HepG2 (cell line): ENCODE measurements around the gene RPL5. TPM values are rescaled to one million over a fixed set of nuclear protein-coding genes. Genes with fewer than 3 reads are reported as not detected.

ENCODE experiments used
- ATAC-seq: fragments of 200-7000 bp; cut with Tn5 transposase; 3 replicates; pipeline ENCODE4 v1.9.1; 2020; ENCODE audit warnings: mild to moderate bottlenecking, moderate library complexity
- BruUV-seq: library from RNA; stranded (reverse); fragments of 400-500 nt; replicated peaks from 2 replicates; lab custom pipeline; 2021; lab: Mats Ljungman, UMichigan
- CTCF ChIA-PET: fragments of 300-600 bp; formaldehyde crosslinking; extraction: SDS; loops from one replicate; lab custom pipeline; 2021; ENCODE audit warnings: low total read pairs, inconsistent platforms, low intra/inter-chr PET ratio; lab: Yijun Ruan, JAX
- POLR2A ChIA-PET: fragments of 350-600 bp; sonication (Branson Sonifier 250); formaldehyde crosslinking; loops from one replicate; lab custom pipeline; 2020; ENCODE audit warnings: antibody characterized with exemption, inconsistent platforms; lab: Yijun Ruan, JAX
- DNase-seq: peaks from one replicate; pipeline ENCODE4 v3.0.0-alpha.2; 2015; ENCODE audit warnings: low spot score
- FAIRE-seq: peaks from 3 replicates; lab custom pipeline; 2011; peaks lifted over from hg19 to GRCh38; lab: Jason Lieb, UNC
- H2AFZ ChIP-seq: one replicate; pipeline ENCODE4 v1.6.1; 2011; ENCODE audit warnings: low read length, inconsistent platforms
- H3K27ac ChIP-seq: fragments of 300-600 bp; 3 replicates; pipeline ENCODE4 v1.8.0; 2011; ENCODE audit warnings: mixed run types, mild to moderate bottlenecking, mixed read lengths, low read length, inconsistent platforms; ENCODE audit not compliant: insufficient read depth; ENCODE audit errors: extremely low read length
- H3K27me3 ChIP-seq, 2 experiments: fragments of 200-600 bp in 1 of 2; 2 replicates in 1 of 2; 3 replicates in 1 of 2; pipeline versions ENCODE4 v1.6.0 to v1.8.0; 2011; ENCODE audit warnings: low read length in 2 of 2, mild to moderate bottlenecking in 2 of 2, moderate library complexity in 2 of 2, inconsistent platforms in 1 of 2; ENCODE audit not compliant: insufficient read depth in 2 of 2, control insufficient read depth in 1 of 2
- H3K36me3 ChIP-seq, 2 experiments: fragments of 200-600 bp in 1 of 2; replicated peaks in 1 of 2; 2 replicates in 1 of 2; 3 replicates in 1 of 2; pipeline versions ENCODE4 v1.5.1 to v1.8.0; 2011; ENCODE audit warnings: low read length in 2 of 2, inconsistent platforms in 1 of 2; ENCODE audit not compliant: insufficient read depth in 2 of 2, control insufficient read depth in 1 of 2
- H3K4me1 ChIP-seq: 2 replicates; pipeline ENCODE4 v1.5.1; 2012; ENCODE audit warnings: low read length, inconsistent platforms; ENCODE audit not compliant: insufficient read depth
- H3K4me2 ChIP-seq: 2 replicates; pipeline ENCODE4 v1.6.0; 2011; ENCODE audit warnings: low read depth, low read length, inconsistent platforms
- H3K4me3 ChIP-seq, 3 experiments: fragments of 200-600 bp in 1 of 3; sonication (generic), shearing (Covaris generic) in 1 of 3; replicated peaks in 1 of 3; 2 replicates each; pipeline ENCODE4 v1.5.1; 2011 to 2016; ENCODE audit warnings: low read length in 3 of 3, inconsistent platforms in 2 of 3, low read depth in 2 of 3, mild to moderate bottlenecking in 2 of 3, control low read depth in 1 of 3, mixed read lengths in 1 of 3; ENCODE audit not compliant: insufficient read depth in 1 of 3
- H3K79me2 ChIP-seq: one replicate; pipeline ENCODE4 v1.6.1; 2011; ENCODE audit warnings: low read length, inconsistent platforms; ENCODE audit not compliant: insufficient read depth
- H3K9ac ChIP-seq: 2 replicates; pipeline ENCODE4 v1.6.0; 2011; ENCODE audit warnings: mild to moderate bottlenecking, low read depth, low read length, inconsistent platforms; ENCODE audit not compliant: insufficient read depth
- H3K9me3 ChIP-seq: 2 replicates; pipeline ENCODE4 v1.5.1; 2012; ENCODE audit warnings: mild to moderate bottlenecking, low read length
- H4K20me1 ChIP-seq: 2 replicates; pipeline ENCODE4 v1.6.0; 2011; ENCODE audit warnings: inconsistent platforms, mild to moderate bottlenecking, low read length, moderate library complexity; ENCODE audit not compliant: insufficient read depth
- ATF7-NPFF ChIP-seq: sonication (generic); formaldehyde crosslinking; IDR thresholded peaks from 2 replicates; pipeline ENCODE4 v1.8.1; 2023; ENCODE audit warnings: mild to moderate bottlenecking, low read depth, missing genetic modification reagents, moderate library complexity
- CREM ChIP-seq, 2 experiments: sonication (generic) in 1 of 2; formaldehyde crosslinking in 1 of 2; IDR thresholded peaks; 2 replicates each; pipeline versions ENCODE4 v1.4.0 to v1.6.1; 2016 to 2020; ENCODE audit warnings: antibody characterized with exemption in 1 of 2, mild to moderate bottlenecking in 1 of 2, missing genetic modification reagents in 1 of 2
- ERF ChIP-seq: IDR thresholded peaks from 2 replicates; pipeline ENCODE4 v1.6.1; 2018; ENCODE audit warnings: missing biosample characterization, missing genetic modification reagents
- HMGA1 ChIP-seq: sonication (generic); formaldehyde crosslinking; conservative IDR thresholded peaks from 2 replicates; pipeline ENCODE4 v1.4.0; 2020; ENCODE audit warnings: missing genetic modification reagents
- MAFF ChIP-seq: IDR thresholded peaks from 2 replicates; pipeline ENCODE4 v1.6.1; 2011; ENCODE audit warnings: low read depth, low read length, improper control_type of control experiment
- MATR3 ChIP-seq: sonication (generic); formaldehyde crosslinking; IDR thresholded peaks from 2 replicates; pipeline ENCODE4 v1.4.0; 2020; ENCODE audit warnings: missing genetic modification reagents
- MTF2 ChIP-seq: sonication (generic); formaldehyde crosslinking; IDR thresholded peaks from 2 replicates; pipeline ENCODE4 v1.5.0; 2020; ENCODE audit warnings: missing genetic modification reagents, borderline replicate concordance
- MXI1 ChIP-seq: IDR thresholded peaks from 3 replicates; pipeline ENCODE4 v1.6.1; 2012; ENCODE audit warnings: low read depth, low read length, inconsistent platforms, borderline replicate concordance
- NR2F6 ChIP-seq, 2 experiments: IDR thresholded peaks; 2 replicates each; pipeline ENCODE4 v1.6.1; 2016; ENCODE audit warnings: antibody characterized with exemption in 1 of 2, mild to moderate bottlenecking in 1 of 2
- NR3C1 ChIP-seq: sonication (generic); formaldehyde crosslinking; IDR thresholded peaks from 2 replicates; pipeline ENCODE4 v1.4.0; 2020; ENCODE audit warnings: missing genetic modification reagents
- RFX3 ChIP-seq: IDR thresholded peaks from 2 replicates; pipeline ENCODE4 v1.6.1; 2016; ENCODE audit warnings: missing biosample characterization, missing genetic modification reagents
- ZNF251 ChIP-seq: sonication (generic); formaldehyde crosslinking; IDR thresholded peaks from 2 replicates; pipeline ENCODE4 v1.9.0; 2021; ENCODE audit warnings: mild to moderate bottlenecking, missing genetic modification reagents
- ZNF737 ChIP-seq: sonication (generic); formaldehyde crosslinking; IDR thresholded peaks from 2 replicates; pipeline ENCODE4 v1.5.0; 2020; ENCODE audit warnings: missing genetic modification reagents, mild to moderate bottlenecking, borderline replicate concordance
- ZSCAN31 ChIP-seq: sonication (generic); formaldehyde crosslinking; IDR thresholded peaks from 2 replicates; pipeline ENCODE4 v1.5.0; 2020; ENCODE audit warnings: low read depth, mild to moderate bottlenecking, missing genetic modification reagents
- WGBS: methylation state at CpG from one replicate; pipeline ENCODE4 v1.1.6; 2017; ENCODE audit warnings: low lambda C conversion rate; 5-methylcytosine and 5-hydroxymethylcytosine counted together
- in situ Hi-C: cut with HindIII; loops from 2 replicates; pipeline ENCODE4 v1.10.0; 2017; ENCODE audit warnings: low pct_unique_long_range_greater_than_20kb; ENCODE audit not compliant: extremely low pct_ligation_motif_present
- intact Hi-C: fragments of 100-400 bp; cut with micrococcal nuclease; formaldehyde crosslinking; loops from one replicate; pipeline ENCODE4 v1.10.0; 2022; ENCODE audit not compliant: unreplicated experiment
- polyA plus RNA-seq, 8 experiments: library from polyadenylated mRNA; depleted of rRNA in 3 of 8; stranded (reverse) in 7 of 8; unstranded in 1 of 8; fragments of >200 nt; fragmentation: Illumina TruSeq in 4 of 8; extraction: Trizol in 4 of 8; gene quantifications; 2 replicates each; pipeline versions ENCODE4 v1.2.1 to v1.2.3, GENCODE V29; 2011 to 2016; ENCODE audit warnings: low read depth in 4 of 8, missing spikeins in 1 of 8, mixed read lengths in 1 of 8; ENCODE audit not compliant: insufficient read depth in 1 of 8
- total RNA-seq, 5 experiments: library from RNA; depleted of rRNA; stranded (reverse); fragments of >200 nt; fragmentation: Illumina TruSeq; extraction: Trizol; gene quantifications; 2 replicates each; pipeline ENCODE4 v1.2.3, GENCODE V29; 2016; ENCODE audit warnings: low read depth in 1 of 5
- TF ChIP-seq, protein P1 (sequence below): sonication (generic); formaldehyde crosslinking; IDR thresholded peaks from 2 replicates; pipeline ENCODE4 v1.5.1; 2020; ENCODE audit warnings: mild to moderate bottlenecking, missing genetic modification reagents, moderate library complexity
- TF ChIP-seq, protein P2 (sequence below): sonication (generic); formaldehyde crosslinking; IDR thresholded peaks from 2 replicates; pipeline ENCODE4 v1.4.0; 2020; ENCODE audit warnings: missing genetic modification reagents
- TF ChIP-seq, protein P3 (sequence below): sonication (generic); formaldehyde crosslinking; IDR thresholded peaks from 2 replicates; pipeline ENCODE4 v1.8.0; 2022; ENCODE audit warnings: mild to moderate bottlenecking, missing genetic modification reagents; ENCODE audit not compliant: insufficient replicate concordance

RPL5 gene
- total and polyA plus RNA-seq, 2 of the 13 experiments (the other 11 are each of a cell fraction or from before 2014, with no cell fraction given) = 2,304 to 2,520 TPM

DNA sequence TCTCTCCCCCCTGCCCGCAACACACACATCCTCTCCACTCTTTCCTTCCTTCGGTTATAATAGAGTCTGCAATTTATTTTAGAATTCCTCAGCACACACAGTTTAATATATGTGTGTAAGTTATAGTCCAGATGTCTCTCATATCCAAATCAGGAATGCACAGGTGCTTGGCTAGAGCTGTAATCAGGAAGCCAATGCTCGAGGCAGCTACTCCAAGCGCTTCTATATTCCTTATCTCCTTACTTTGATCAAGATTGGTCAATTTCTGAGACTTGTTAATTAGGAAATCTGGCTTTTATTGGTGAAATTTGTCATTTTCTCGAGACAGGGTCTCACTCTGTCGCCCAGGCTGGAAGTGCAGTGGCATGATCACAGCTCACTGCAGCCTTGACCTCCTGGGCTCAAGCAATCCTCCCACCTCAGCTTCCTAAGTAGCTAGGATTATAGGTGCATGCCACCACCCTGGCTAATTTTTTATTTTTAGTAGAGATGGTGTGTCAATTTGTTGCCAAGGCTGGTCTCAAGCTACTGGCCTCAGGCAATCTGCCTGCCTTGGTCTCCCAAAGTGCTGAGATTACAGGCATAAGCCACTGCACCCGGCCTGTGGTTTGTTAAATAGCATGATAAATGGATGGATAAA, 27.7 kb downstream of the RPL5 start (continued):
- TF ChIP-seq, protein P1, sequence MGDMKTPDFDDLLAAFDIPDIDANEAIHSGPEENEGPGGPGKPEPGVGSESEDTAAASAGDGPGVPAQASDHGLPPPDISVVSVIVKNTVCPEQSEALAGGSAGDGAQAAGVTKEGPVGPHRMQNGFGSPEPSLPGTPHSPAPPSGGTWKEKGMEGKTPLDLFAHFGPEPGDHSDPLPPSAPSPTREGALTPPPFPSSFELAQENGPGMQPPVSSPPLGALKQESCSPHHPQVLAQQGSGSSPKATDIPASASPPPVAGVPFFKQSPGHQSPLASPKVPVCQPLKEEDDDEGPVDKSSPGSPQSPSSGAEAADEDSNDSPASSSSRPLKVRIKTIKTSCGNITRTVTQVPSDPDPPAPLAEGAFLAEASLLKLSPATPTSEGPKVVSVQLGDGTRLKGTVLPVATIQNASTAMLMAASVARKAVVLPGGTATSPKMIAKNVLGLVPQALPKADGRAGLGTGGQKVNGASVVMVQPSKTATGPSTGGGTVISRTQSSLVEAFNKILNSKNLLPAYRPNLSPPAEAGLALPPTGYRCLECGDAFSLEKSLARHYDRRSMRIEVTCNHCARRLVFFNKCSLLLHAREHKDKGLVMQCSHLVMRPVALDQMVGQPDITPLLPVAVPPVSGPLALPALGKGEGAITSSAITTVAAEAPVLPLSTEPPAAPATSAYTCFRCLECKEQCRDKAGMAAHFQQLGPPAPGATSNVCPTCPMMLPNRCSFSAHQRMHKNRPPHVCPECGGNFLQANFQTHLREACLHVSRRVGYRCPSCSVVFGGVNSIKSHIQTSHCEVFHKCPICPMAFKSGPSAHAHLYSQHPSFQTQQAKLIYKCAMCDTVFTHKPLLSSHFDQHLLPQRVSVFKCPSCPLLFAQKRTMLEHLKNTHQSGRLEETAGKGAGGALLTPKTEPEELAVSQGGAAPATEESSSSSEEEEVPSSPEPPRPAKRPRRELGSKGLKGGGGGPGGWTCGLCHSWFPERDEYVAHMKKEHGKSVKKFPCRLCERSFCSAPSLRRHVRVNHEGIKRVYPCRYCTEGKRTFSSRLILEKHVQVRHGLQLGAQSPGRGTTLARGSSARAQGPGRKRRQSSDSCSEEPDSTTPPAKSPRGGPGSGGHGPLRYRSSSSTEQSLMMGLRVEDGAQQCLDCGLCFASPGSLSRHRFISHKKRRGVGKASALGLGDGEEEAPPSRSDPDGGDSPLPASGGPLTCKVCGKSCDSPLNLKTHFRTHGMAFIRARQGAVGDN (CRISPR knock-in tag) = no peak
- no peak for TF ChIP-seq RFX3 (CRISPR knock-in tag)
- no peak for TF ChIP-seq MTF2 (CRISPR knock-in tag)
- TF ChIP-seq ZNF251 (CRISPR knock-in tag) = no peak
- TF ChIP-seq MXI1 = no peak

DNA sequence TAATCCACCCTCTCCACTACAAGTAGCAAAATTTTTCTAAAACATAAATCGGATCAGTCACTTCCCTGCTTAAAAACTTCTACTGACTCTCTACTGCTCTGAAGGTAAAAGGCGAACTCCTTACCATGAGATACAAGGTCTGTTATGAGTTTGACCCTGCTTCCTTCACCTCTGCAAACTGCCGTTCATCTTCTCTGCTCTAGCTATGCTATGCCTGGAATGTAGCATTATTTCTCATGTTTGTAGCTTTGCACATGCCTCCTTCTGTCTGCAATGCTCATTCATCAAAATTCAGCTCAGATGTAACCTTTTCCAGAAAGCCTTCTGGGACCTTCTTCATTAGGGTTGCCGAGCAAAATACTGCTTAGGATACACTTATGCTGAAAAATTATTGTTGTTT, 30.8 kb downstream of the RPL5 start:
- CTCF ChIA-PET = interaction anchor here (8.4 kb wide), 1 partner anchor 131 kb away, joined by 175 read pairs; no protein-coding TSS in a partner anchor
- Histone ChIP-seq H4K20me1 (no peaks in the 10 kb centered on the region), H3K79me2 (no peaks in the 10 kb centered on the region), H2AFZ (no peak overlapping the region), H3K9ac (no peak overlapping the region), H3K4me1 (peaks cover 6% of the 10 kb centered on the region), H3K36me3 (no peaks in the 10 kb centered on the region), H3K4me2 (no peak overlapping the region), H3K9me3 (no peaks in the 10 kb centered on the region), H3K4me3 (no peak overlapping the region), H3K27me3 (no peaks in the 10 kb centered on the region), H3K27ac (no peak overlapping the region)
- 92% methylated on average over 4 of the region's 4 CpGs for WGBS
- POLR2A ChIA-PET = no interaction called here
- no peak for FAIRE-seq
- intact Hi-C loops = no loop called here
- ATAC-seq = no peak
- in situ Hi-C loops = no loop called here
- no TSS peak for BruUV-seq
- no peak for DNase-seq
- TF ChIP-seq ERF = no peak
- TF ChIP-seq NR3C1 (CRISPR knock-in tag) = no peak
- TF ChIP-seq, protein P2, sequence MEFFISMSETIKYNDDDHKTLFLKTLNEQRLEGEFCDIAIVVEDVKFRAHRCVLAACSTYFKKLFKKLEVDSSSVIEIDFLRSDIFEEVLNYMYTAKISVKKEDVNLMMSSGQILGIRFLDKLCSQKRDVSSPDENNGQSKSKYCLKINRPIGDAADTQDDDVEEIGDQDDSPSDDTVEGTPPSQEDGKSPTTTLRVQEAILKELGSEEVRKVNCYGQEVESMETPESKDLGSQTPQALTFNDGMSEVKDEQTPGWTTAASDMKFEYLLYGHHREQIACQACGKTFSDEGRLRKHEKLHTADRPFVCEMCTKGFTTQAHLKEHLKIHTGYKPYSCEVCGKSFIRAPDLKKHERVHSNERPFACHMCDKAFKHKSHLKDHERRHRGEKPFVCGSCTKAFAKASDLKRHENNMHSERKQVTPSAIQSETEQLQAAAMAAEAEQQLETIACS = no peak
- no peak for TF ChIP-seq ZNF737 (CRISPR knock-in tag)
- TF ChIP-seq MATR3 = no peak
- TF ChIP-seq ATF7-NPFF (CRISPR knock-in tag) = no peak
- no peak for TF ChIP-seq HMGA1
- no peak for TF ChIP-seq NR2F6 (IDR thresholded peaks at IDR 0.05)
- TF ChIP-seq NR2F6 (CRISPR knock-in tag; IDR thresholded peaks at IDR 0.05) = no peak
- TF ChIP-seq ZSCAN31 = no peak
- TF ChIP-seq MAFF = no peak
- TF ChIP-seq, protein P3, sequence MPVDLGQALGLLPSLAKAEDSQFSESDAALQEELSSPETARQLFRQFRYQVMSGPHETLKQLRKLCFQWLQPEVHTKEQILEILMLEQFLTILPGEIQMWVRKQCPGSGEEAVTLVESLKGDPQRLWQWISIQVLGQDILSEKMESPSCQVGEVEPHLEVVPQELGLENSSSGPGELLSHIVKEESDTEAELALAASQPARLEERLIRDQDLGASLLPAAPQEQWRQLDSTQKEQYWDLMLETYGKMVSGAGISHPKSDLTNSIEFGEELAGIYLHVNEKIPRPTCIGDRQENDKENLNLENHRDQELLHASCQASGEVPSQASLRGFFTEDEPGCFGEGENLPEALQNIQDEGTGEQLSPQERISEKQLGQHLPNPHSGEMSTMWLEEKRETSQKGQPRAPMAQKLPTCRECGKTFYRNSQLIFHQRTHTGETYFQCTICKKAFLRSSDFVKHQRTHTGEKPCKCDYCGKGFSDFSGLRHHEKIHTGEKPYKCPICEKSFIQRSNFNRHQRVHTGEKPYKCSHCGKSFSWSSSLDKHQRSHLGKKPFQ (CRISPR knock-in tag) = no peak
- no peak for TF ChIP-seq CREM (IDR thresholded peaks at IDR 0.05)
- no peak for TF ChIP-seq CREM (CRISPR knock-in tag; IDR thresholded peaks at IDR 0.05)
